SK-N-SH treated with all-trans-retinoic acid at 6 μM for 48 hours (cell line): Measurements from ENCODE around the gene NT5DC1.

Experiments
- ATAC-seq: fragments of 200-7000 bp; cut with Tn5 transposase; 3 replicates; pipeline ENCODE4 v1.9.1; 2020; ENCODE audit warnings: mild to moderate bottlenecking, moderate library complexity
- ARNTL ChIP-seq: fragments of 450-650 bp; formaldehyde crosslinking; IDR thresholded peaks from 2 replicates; pipeline ENCODE4 v1.5.0; 2020; ENCODE audit warnings: low read depth, mild to moderate bottlenecking, moderate library complexity, borderline replicate concordance
- BACH2 ChIP-seq: fragments of 250-450 bp; sonication (Bioruptor Pico); IDR thresholded peaks from 2 replicates; pipeline ENCODE4 v1.9.0; 2021; ENCODE audit warnings: mild to moderate bottlenecking, borderline replicate concordance
- CREB5 ChIP-seq: fragments of 250-450 bp; sonication (Bioruptor Pico); IDR thresholded peaks from 2 replicates; pipeline ENCODE4 v1.5.1; 2020; ENCODE audit warnings: low read depth, mild to moderate bottlenecking, moderate library complexity
- CSDC2 ChIP-seq: fragments of 250-450 bp; sonication (Bioruptor Pico); IDR thresholded peaks from 2 replicates; pipeline ENCODE4 v1.5.0; 2020; ENCODE audit warnings: mild to moderate bottlenecking, moderate library complexity
- CSRNP3 ChIP-seq: fragments of 250-450 bp; sonication (Bioruptor Pico); IDR thresholded peaks from 2 replicates; pipeline ENCODE4 v1.5.1; 2021; ENCODE audit warnings: mild to moderate bottlenecking, moderate library complexity
- GLIS3 ChIP-seq: fragments of 250-450 bp; sonication (Bioruptor Pico); IDR thresholded peaks from 2 replicates; pipeline ENCODE4 v1.5.0; 2020; ENCODE audit warnings: mild to moderate bottlenecking, moderate library complexity
- ISL1 ChIP-seq: fragments of 250-450 bp; sonication (Bioruptor Pico); IDR thresholded peaks from 2 replicates; pipeline ENCODE4 v2.1.2; 2022; ENCODE audit warnings: mild to moderate bottlenecking, moderate library complexity
- OSR1 ChIP-seq: fragments of 250-450 bp; sonication (Bioruptor Pico); IDR thresholded peaks from 2 replicates; pipeline ENCODE4 v1.8.0; 2022; ENCODE audit warnings: moderate library complexity, mild to moderate bottlenecking, inconsistent platforms
- PATZ1 ChIP-seq: fragments of 250-450 bp; sonication (Bioruptor Pico); IDR thresholded peaks from 2 replicates; pipeline ENCODE4 v1.8.0; 2020; ENCODE audit warnings: mild to moderate bottlenecking, moderate library complexity, borderline replicate concordance
- POU6F1 ChIP-seq: fragments of 250-450 bp; sonication (Bioruptor Pico); IDR thresholded peaks from 2 replicates; pipeline ENCODE4 v1.8.0; 2021; ENCODE audit warnings: low read depth, mild to moderate bottlenecking, moderate library complexity, borderline replicate concordance
- PPARA ChIP-seq: fragments of 250-450 bp; sonication (Bioruptor Pico); IDR thresholded peaks from 2 replicates; pipeline ENCODE4 v1.5.0; 2020; ENCODE audit warnings: mild to moderate bottlenecking, borderline replicate concordance
- RARB ChIP-seq: fragments of 250-450 bp; sonication (Bioruptor Pico); IDR thresholded peaks from 2 replicates; pipeline ENCODE4 v1.8.0; 2021; ENCODE audit warnings: mild to moderate bottlenecking, moderate library complexity
- SNAI2 ChIP-seq: fragments of 250-450 bp; sonication (Bioruptor Pico); IDR thresholded peaks from 2 replicates; pipeline ENCODE4 v1.5.0; 2020; ENCODE audit warnings: mild to moderate bottlenecking, moderate library complexity
- TCF4 ChIP-seq: fragments of 250-450 bp; sonication (Bioruptor Pico); IDR thresholded peaks from 2 replicates; pipeline ENCODE4 v1.8.0; 2021; ENCODE audit warnings: mild to moderate bottlenecking, moderate library complexity, borderline replicate concordance
- TOX ChIP-seq: fragments of 250-450 bp; sonication (Bioruptor Pico); IDR thresholded peaks from 2 replicates; pipeline ENCODE4 v1.8.0; 2021; ENCODE audit warnings: mild to moderate bottlenecking, moderate library complexity, borderline replicate concordance
- TSHZ2 ChIP-seq: fragments of 250-450 bp; sonication (Bioruptor Pico); IDR thresholded peaks from 2 replicates; pipeline ENCODE4 v1.5.0; 2020; ENCODE audit warnings: mild to moderate bottlenecking, moderate library complexity
- ZC3H10 ChIP-seq: fragments of 250-450 bp; sonication (Bioruptor Pico); IDR thresholded peaks from 2 replicates; pipeline ENCODE4 v1.5.1; 2021; ENCODE audit warnings: mild to moderate bottlenecking, moderate library complexity
- ZFP30 ChIP-seq: fragments of 450-650 bp; formaldehyde crosslinking; IDR thresholded peaks from 2 replicates; pipeline ENCODE4 v1.5.0; 2022; ENCODE audit warnings: mild to moderate bottlenecking, moderate library complexity
- ZNF8 ChIP-seq: fragments of 450-650 bp; formaldehyde crosslinking; IDR thresholded peaks from 2 replicates; pipeline ENCODE4 v1.5.0; 2020; ENCODE audit warnings: mild to moderate bottlenecking, moderate library complexity

The NT5DC1 gene

GRCh38 chr6:116055513-116055912, 45.1 kb upstream of the NT5DC1 start:
- no peak for ATAC-seq
- TF ChIP-seq PATZ1: no peak
- TF ChIP-seq TSHZ2 (CRISPR knock-in tag): no peak
- TF ChIP-seq CSDC2: no peak
- no peak for TF ChIP-seq BACH2 (CRISPR knock-in tag)
- TF ChIP-seq CSRNP3 (CRISPR knock-in tag): no peak
- TF ChIP-seq OSR1 (CRISPR knock-in tag): no peak
- TF ChIP-seq PPARA (CRISPR knock-in tag): no peak
- TF ChIP-seq TOX (CRISPR knock-in tag): no peak
- TF ChIP-seq GLIS3 (CRISPR knock-in tag): no peak
- no peak for TF ChIP-seq ZFP30 (CRISPR knock-in tag)
- no peak for TF ChIP-seq ZNF8
- TF ChIP-seq CREB5 (CRISPR knock-in tag): no peak
- TF ChIP-seq RARB (CRISPR knock-in tag): no peak
- no peak for TF ChIP-seq ZC3H10
- no peak for TF ChIP-seq ARNTL (CRISPR knock-in tag)
- no peak for TF ChIP-seq TCF4
- no peak for TF ChIP-seq POU6F1 (CRISPR knock-in tag)
- TF ChIP-seq SNAI2 (CRISPR knock-in tag): no peak

GRCh38 chr6:116057766-116058165, 42.9 kb upstream of the NT5DC1 start:
- TF ChIP-seq BACH2 (CRISPR knock-in tag) (no peak), ISL1 (no peak), PATZ1 (no peak), GLIS3 (CRISPR knock-in tag) (no peak)
- no peak for ATAC-seq
